ENCODE measurements around the gene ANKRD17.

DNA sequence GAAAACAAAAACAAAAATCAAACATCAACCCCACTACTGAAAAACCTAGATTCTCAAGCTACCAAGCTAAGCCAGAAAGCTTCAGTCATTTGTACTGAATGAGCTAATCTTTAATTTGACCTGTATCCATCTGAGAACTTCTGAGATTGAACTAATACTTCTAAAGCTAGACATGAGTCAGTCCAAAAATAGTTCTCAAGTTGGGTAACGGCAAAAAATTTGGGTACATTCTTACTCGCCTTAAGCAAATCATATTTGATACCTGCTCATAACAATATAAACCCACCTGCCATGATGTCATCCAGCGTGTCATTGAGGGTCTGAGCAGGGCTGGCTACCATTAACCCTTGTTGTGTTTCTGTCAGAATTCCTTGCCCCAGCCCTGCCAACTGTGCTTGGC lies 119.4 kb downstream of the ANKRD17 start:
- no peak for TF ChIP-seq CTCF (IDR thresholded peaks at IDR 0.05)
- TF ChIP-seq POLR2A (IDR thresholded peaks at IDR 0.05) = no peak
- no peak for TF ChIP-seq EP300 (IDR thresholded peaks at IDR 0.05)
- TF ChIP-seq POLR2AphosphoS5 (IDR thresholded peaks at IDR 0.05) = no peak

Measured in sigmoid colon (tissue), 4 donors.